GM12875 (cell line): Measurements from ENCODE around the gene GALNT18.

Experiments used
- H3K4me3 ChIP-seq: one replicate; pipeline ENCODE4 v1.5.1; 2011; ENCODE audit warnings: low read depth, low read length, control low read depth
- CTCF ChIP-seq: IDR thresholded peaks from 2 replicates; pipeline ENCODE4 v1.5.1; 2011; ENCODE audit warnings: low read depth, mild to moderate bottlenecking, control low read depth, inconsistent platforms, low read length, moderate library complexity, borderline replicate concordance; ENCODE audit not compliant: insufficient read depth

GALNT18 gene

GRCh38 chr11:11230087-11230486, 391.7 kb downstream of the GALNT18 start:
- no peak for TF ChIP-seq CTCF
- no peak overlapping the region for H3K4me3 ChIP-seq

GRCh38 chr11:11229647-11230046, 392.2 kb downstream of the GALNT18 start:
- TF ChIP-seq CTCF = no peak

GRCh38 chr11:11227296-11228085, 394.3 kb downstream of the GALNT18 start:
- TF ChIP-seq CTCF = no peak
- no peak overlapping the region for H3K4me3 ChIP-seq

More at GRCh38 chr11:11229647-11230046, 392.2 kb downstream of the GALNT18 start:
- H3K4me3 ChIP-seq = no peak overlapping the region
